T-helper 2 cell treated with Interferon-gamma antibody and Interleukin-4, amounts not matched to agents 5 μg/mL and 100 μg/mL, for 36 hours (primary cell): ENCODE results near the gene OR6C75.
"Not testable (repeated sequence)": the region's sequence is repeated elsewhere in the genome, so short reads cannot be mapped to it uniquely, and the experiment has no call there.

ENCODE experiments used
- DNase-seq: peaks from one replicate; pipeline ENCODE4 v3.0.0; 2021; ENCODE audit warnings: low spot score
- H3K27ac Mint-ChIP-seq: one replicate; pipeline ENCODE4 v1.8.0; 2021; ENCODE audit warnings: mild to moderate bottlenecking, mixed read lengths
- H3K27me3 Mint-ChIP-seq: one replicate; pipeline ENCODE4 v1.8.0; 2021; ENCODE audit warnings: low read depth, mixed read lengths
- H3K36me3 Mint-ChIP-seq: one replicate; pipeline ENCODE4 v1.8.0; 2021; ENCODE audit warnings: low read depth, mixed read lengths
- H3K4me1 Mint-ChIP-seq: one replicate; pipeline ENCODE4 v1.8.0; 2021; ENCODE audit warnings: low read depth, mixed read lengths
- H3K4me3 Mint-ChIP-seq: one replicate; pipeline ENCODE4 v1.8.0; 2022; ENCODE audit warnings: mild to moderate bottlenecking, moderate library complexity, mixed read lengths
- H3K9me3 Mint-ChIP-seq: one replicate; pipeline ENCODE4 v1.8.0; 2021; ENCODE audit warnings: mixed read lengths

The OR6C75 gene

DNA sequence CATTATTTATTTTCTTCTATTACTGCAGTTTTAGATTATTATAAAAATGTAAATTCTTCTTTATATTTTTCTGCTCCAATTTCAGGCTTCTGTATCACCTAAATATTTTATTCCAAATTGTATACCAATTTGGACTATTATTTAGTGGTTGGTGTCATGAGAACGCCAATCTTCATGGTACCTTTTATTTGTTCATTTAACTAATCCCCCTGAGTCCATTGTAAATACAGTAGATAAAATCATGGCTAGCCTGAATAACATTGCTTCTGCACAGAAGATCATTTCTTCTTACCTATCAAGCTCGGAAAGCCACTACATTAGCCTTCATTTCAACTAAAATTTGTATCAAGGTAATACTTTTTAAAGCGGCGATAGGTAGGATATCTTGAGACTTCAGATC is at the start of gene OR6C75:
OR6C75 (plus strand) TSS at position 301 of the 400 bp plus-strand sequence. CDS start 2,136 bp downstream, outside the sequence.
- Mint-ChIP-seq H3K4me1 (no peaks in the 10 kb centered on the region), H3K9me3 (no peaks in the 10 kb centered on the region), H3K27ac (no peak within 1 kb of the TSS), H3K4me3 (no peak within 1 kb of the TSS), H3K27me3 (no peaks in the 10 kb centered on the region), H3K36me3 (no peaks in the 10 kb centered on the region)
- DNase-seq = no peak

GRCh38 chr12:55314043-55314442 is 48.7 kb upstream of the OR6C75 start, which contains the start of gene OR6C1:
TSS of gene OR6C1 (plus strand) at chr12:55314343. CDS start at chr12:55320600, 6,257 bp downstream.
- Mint-ChIP-seq H3K36me3 (no peaks in the 10 kb centered on the region), H3K4me1 (no peaks in the 10 kb centered on the region), H3K9me3 (no peaks in the 10 kb centered on the region), H3K27ac (no peak within 1 kb of the TSS), H3K27me3 (peaks cover 5% of the 10 kb centered on the region), H3K4me3 (no peak within 1 kb of the TSS)
- no peak for DNase-seq

DNA sequence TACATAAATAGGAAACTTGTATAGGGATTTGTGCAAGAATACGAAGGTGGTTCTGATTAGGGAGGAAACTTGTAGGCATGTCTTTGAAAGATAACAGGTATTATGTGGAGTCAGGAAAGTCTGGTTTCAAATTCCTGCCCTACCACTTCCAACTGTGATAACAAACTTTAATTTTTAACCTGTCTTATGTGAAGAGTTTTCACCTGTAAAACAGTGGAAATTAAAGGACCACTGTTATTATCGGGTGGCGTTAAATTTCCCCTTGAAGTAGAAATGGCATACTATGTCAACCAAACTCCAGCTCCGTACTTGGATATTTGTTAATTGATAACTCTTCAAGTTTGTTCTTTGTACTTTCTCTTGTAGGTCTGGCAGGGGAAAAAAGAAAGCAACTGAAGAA is 42.6 kb upstream of the OR6C75 start:
- DNase-seq = no peak
- Mint-ChIP-seq H3K36me3 (no peaks in the 10 kb centered on the region), H3K9me3 (no peaks in the 10 kb centered on the region), H3K4me1 (no peaks in the 10 kb centered on the region), H3K4me3 (no peak overlapping the region), H3K27me3 (no peaks in the 10 kb centered on the region), H3K27ac (no peak overlapping the region)

DNA sequence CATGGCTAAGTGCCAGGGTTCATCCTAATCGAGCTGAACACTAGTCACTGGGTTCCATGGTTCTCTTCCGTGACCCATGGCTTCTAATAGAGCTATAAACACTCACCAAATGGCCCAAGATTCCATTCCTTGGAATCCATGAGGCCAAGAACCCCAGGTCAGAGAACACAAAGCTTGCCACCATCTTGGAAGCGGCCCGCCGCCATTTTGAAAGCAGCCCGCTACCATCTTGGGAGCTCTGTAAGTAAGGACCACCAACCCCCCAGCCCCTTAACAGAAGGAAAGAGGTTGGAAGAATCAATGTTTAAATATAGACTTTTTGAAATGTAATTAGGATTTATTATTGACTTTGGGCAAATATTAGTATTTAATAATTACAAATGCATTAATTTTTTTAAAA is 37.0 kb upstream of the OR6C75 start:
- not testable (repeated sequence) for DNase-seq, H3K4me1 Mint-ChIP-seq, H3K4me3 Mint-ChIP-seq, H3K27me3 Mint-ChIP-seq, H3K9me3 Mint-ChIP-seq, H3K36me3 Mint-ChIP-seq, H3K27ac Mint-ChIP-seq

GRCh38 chr12:55330446-55330845 is 32.3 kb upstream of the OR6C75 start, which contains the start of gene OR6C3:
TSS of gene OR6C3 (plus strand) at chr12:55330746. CDS start at chr12:55331701, 955 bp downstream.
- H3K4me1 Mint-ChIP-seq = no peaks in the 10 kb centered on the region
- no peaks in the 10 kb centered on the region for H3K36me3 Mint-ChIP-seq
- no peaks in the 10 kb centered on the region for H3K9me3 Mint-ChIP-seq
- no peak for DNase-seq
- no peak within 1 kb of the TSS for H3K4me3 Mint-ChIP-seq
- H3K27me3 Mint-ChIP-seq = peaks cover 4% of the 10 kb centered on the region
- H3K27ac Mint-ChIP-seq = no peak within 1 kb of the TSS

DNA sequence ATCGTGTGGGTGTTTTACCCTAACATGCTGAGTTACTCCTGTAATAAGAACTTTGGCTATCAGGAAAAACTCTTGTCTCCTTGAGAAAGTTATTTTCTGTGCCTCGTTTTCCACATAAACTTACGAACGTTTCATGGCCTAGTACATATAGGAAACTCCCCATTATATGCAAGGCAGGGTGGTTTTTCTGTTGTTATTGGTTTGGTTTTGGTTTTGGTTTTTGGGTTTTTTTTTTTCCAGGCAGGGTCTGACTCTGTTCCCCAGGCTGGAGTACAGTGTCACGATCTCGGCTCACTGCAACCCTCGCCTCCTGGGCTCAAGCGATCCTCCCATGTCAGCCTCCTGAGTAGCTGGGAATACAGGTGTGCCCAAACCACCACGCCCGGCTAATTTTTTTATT is 26.8 kb upstream of the OR6C75 start:
- no peak overlapping the region for H3K27ac Mint-ChIP-seq
- no peaks in the 10 kb centered on the region for H3K4me1 Mint-ChIP-seq
- no peaks in the 10 kb centered on the region for H3K36me3 Mint-ChIP-seq
- no peak for DNase-seq
- H3K4me3 Mint-ChIP-seq = no peak overlapping the region
- peaks cover 4% of the 10 kb centered on the region for H3K27me3 Mint-ChIP-seq
- no peaks in the 10 kb centered on the region for H3K9me3 Mint-ChIP-seq

GRCh38 chr12:55355338-55355737 is 7.4 kb upstream of the OR6C75 start:
- not testable (repeated sequence) for H3K4me3 Mint-ChIP-seq, DNase-seq, H3K27me3 Mint-ChIP-seq, H3K27ac Mint-ChIP-seq, H3K4me1 Mint-ChIP-seq, H3K9me3 Mint-ChIP-seq, H3K36me3 Mint-ChIP-seq

DNA sequence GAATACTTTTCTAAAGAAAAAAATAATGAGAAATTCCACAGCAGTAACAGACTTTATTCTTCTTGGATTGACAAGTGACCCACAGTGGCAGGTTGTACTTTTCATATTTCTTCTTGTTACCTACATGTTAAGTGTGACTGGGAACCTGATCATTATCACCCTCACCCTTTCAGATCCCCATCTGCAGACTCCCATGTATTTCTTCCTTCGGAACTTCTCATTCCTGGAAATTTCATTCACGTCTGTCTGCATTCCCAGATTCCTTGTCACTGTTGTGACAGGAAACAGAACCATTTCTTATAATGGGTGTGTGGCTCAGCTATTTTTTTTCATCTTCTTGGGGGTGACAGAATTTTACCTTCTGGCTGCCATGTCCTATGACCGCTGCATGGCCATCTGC is 2.3 kb downstream of the OR6C75 start:
- DNase-seq = no peak
- no peaks in the 10 kb centered on the region for H3K27me3 Mint-ChIP-seq
- H3K9me3 Mint-ChIP-seq = no peaks in the 10 kb centered on the region
- no peak overlapping the region for H3K27ac Mint-ChIP-seq
- no peak overlapping the region for H3K4me3 Mint-ChIP-seq
- no peaks in the 10 kb centered on the region for H3K36me3 Mint-ChIP-seq
- H3K4me1 Mint-ChIP-seq = no peaks in the 10 kb centered on the region

- H3K4me1 Mint-ChIP-seq = no peaks in the 10 kb centered on the region
- no peak overlapping the region for H3K27ac Mint-ChIP-seq
- H3K36me3 Mint-ChIP-seq = no peaks in the 10 kb centered on the region
- DNase-seq = no peak
- no peak overlapping the region for H3K4me3 Mint-ChIP-seq
- no peaks in the 10 kb centered on the region for H3K9me3 Mint-ChIP-seq
- H3K27me3 Mint-ChIP-seq = no peaks in the 10 kb centered on the region
These were observed 9.7 kb downstream of the OR6C75 start for GRCh38 chr12:55372521-55372920.

- no peaks in the 10 kb centered on the region for H3K36me3 Mint-ChIP-seq
- no peak for DNase-seq
- peaks cover 3% of the 10 kb centered on the region for H3K27me3 Mint-ChIP-seq
- H3K27ac Mint-ChIP-seq = no peak overlapping the region
- no peaks in the 10 kb centered on the region for H3K4me1 Mint-ChIP-seq
- H3K9me3 Mint-ChIP-seq = no peaks in the 10 kb centered on the region
- no peak overlapping the region for H3K4me3 Mint-ChIP-seq
These were observed 23.1 kb downstream of the OR6C75 start for GRCh38 chr12:55385891-55386290.

DNA sequence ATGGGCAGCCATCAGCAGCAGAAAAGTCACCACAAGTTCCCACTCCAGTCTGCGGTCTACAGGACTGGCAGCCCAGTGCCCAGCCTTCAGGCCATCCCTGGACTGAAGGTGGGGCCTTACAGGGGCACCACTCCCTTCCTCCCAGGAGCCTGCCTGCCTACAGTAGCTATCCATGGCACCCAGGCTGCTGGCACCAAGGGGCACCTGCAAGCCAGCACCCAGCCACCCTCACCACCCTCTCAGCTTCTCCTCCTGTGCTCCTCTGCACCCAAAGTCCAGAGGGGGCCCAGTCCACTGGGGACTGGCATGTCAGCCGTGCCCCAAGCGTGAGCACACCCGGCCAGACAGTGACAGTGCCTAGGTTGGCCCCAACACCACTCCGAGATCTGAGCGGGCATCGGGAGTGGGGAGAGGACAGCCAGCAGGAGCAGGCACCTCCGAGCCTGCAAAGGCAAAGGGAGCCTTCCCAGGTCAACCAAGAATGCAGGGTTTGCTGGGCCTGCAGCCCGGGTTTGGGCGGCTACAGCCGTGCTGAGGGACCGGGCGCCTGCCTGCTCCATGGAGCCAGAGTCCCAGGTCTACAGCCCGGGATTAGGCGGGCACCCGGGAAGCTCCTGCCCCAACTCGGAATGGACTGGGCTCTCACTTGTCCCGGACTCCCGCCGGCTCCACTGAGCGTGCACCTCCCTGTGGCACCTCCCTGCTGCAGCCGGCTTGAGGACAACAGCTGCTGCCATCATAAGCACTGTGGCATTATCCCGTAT is 29.4 kb downstream of the OR6C75 start:
- H3K27me3 Mint-ChIP-seq = no peaks in the 10 kb centered on the region
- H3K36me3 Mint-ChIP-seq = no peaks in the 10 kb centered on the region
- H3K4me1 Mint-ChIP-seq = no peaks in the 10 kb centered on the region
- DNase-seq = no peak
- no peak overlapping the region for H3K4me3 Mint-ChIP-seq
- H3K9me3 Mint-ChIP-seq = no peaks in the 10 kb centered on the region
- H3K27ac Mint-ChIP-seq = no peak overlapping the region

- peaks cover 5% of the 10 kb centered on the region for H3K27me3 Mint-ChIP-seq
- no peaks in the 10 kb centered on the region for H3K9me3 Mint-ChIP-seq
- no peak overlapping the region for H3K4me3 Mint-ChIP-seq
- H3K27ac Mint-ChIP-seq = no peak overlapping the region
- no peak for DNase-seq
- H3K36me3 Mint-ChIP-seq = no peaks in the 10 kb centered on the region
- H3K4me1 Mint-ChIP-seq = no peaks in the 10 kb centered on the region
These were observed 33.6 kb downstream of the OR6C75 start for GRCh38 chr12:55396326-55396725.

DNA sequence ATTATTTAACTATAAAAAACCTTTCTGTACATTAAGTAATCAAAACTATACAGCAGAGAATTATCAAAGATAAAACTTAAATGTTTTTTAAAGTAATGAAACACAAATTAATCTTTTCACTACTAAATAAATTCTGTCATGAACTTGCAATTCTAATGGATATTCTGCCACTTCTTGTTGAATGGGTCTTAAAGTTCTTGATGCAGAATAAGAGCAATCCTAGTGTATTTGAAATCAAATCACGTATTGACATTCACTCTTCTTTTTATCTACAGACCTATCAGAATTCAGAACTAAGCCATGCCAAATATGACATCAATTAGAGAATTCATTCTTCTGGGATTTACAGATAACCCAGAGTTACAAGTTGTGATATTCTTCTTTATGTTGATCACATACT is 37.5 kb downstream of the OR6C75 start, which contains the start of gene OR6C65:
OR6C65 (plus strand) TSS at position 301 of the 400 bp plus-strand sequence; CDS start at position 301, 0 bp downstream.
- no peak within 1 kb of the TSS for H3K27ac Mint-ChIP-seq
- H3K4me1 Mint-ChIP-seq = no peaks in the 10 kb centered on the region
- H3K9me3 Mint-ChIP-seq = no peaks in the 10 kb centered on the region
- H3K36me3 Mint-ChIP-seq = no peaks in the 10 kb centered on the region
- H3K27me3 Mint-ChIP-seq = peaks cover 14% of the 10 kb centered on the region
- no peak for DNase-seq
- no peak within 1 kb of the TSS for H3K4me3 Mint-ChIP-seq

- Mint-ChIP-seq H3K4me3 (no peak overlapping the region), H3K27ac (no peak overlapping the region), H3K9me3 (no peaks in the 10 kb centered on the region), H3K36me3 (no peaks in the 10 kb centered on the region), H3K27me3 (peaks cover 6% of the 10 kb centered on the region), H3K4me1 (no peaks in the 10 kb centered on the region)
- no peak for DNase-seq
These were observed 45.1 kb downstream of the OR6C75 start for GRCh38 chr12:55407866-55408265.

DNA sequence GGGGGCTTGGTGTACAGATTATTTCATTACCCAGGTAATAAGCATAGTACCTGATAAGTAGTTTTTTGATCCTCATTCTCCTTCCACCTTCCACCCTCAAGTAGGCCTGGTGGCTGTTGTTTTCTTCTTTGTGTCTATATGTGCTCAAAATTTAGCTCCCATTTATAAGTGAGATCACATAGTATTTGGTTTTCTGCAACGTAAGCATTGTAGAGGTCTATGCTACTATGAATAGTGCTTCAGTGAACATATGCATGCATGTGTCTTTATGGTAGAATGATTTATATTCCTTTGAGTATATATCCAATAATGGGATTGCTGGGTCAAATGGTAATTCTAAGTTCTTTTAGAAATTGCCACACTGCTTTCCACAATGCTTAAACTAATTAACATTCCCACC is 46.4 kb downstream of the OR6C75 start:
- H3K27ac Mint-ChIP-seq, H3K4me3 Mint-ChIP-seq, H3K27me3 Mint-ChIP-seq, H3K4me1 Mint-ChIP-seq, DNase-seq, H3K9me3 Mint-ChIP-seq, H3K36me3 Mint-ChIP-seq: not testable (repeated sequence)
